SK-N-SH (cell line): ENCODE data around the gene ARHGEF3. TPM values are rescaled to one million over a fixed set of nuclear protein-coding genes. Genes with fewer than 3 reads are reported as not detected.

ENCODE experiments used
- CTCF ChIA-PET: fragments of 300-600, 350-600 bp; formaldehyde crosslinking; extraction: SDS; loops from one replicate; lab custom pipeline; 2021; lab: Yijun Ruan, JAX
- POLR2A ChIA-PET: fragments of 350-600 bp; sonication (Branson Sonifier 250); formaldehyde crosslinking; extraction: SDS; loops from one replicate; lab custom pipeline; 2020; ENCODE audit warnings: antibody characterized with exemption, inconsistent platforms; lab: Yijun Ruan, JAX
- DNase-seq: peaks from one replicate; pipeline ENCODE4 v3.0.0; 2012
- H2AFZ ChIP-seq: fragments of 200-600 bp; sonication (generic); 2 replicates; pipeline ENCODE4 v1.8.1; 2016; ENCODE audit warnings: antibody characterized with exemption, mild to moderate bottlenecking, low read depth
- H3F3A ChIP-seq: fragments of 200-600 bp; sonication (generic); replicated peaks from 2 replicates; pipeline ENCODE3; 2016; ENCODE audit warnings: antibody characterized with exemption, mild to moderate bottlenecking; ENCODE audit not compliant: insufficient read depth
- H3K27ac ChIP-seq, 2 experiments: fragments of 200-500 bp in 1 of 2; fragments of 200-600 bp in 1 of 2; sonication (Bioruptor generic) in 1 of 2; sonication (generic), shearing (Covaris generic) in 1 of 2; 2 replicates each; pipeline versions ENCODE4 v1.5.1 to v1.6.1; 2014 to 2016; ENCODE audit warnings: low read depth in 2 of 2, inconsistent platforms in 1 of 2, low read length in 1 of 2, mild to moderate bottlenecking in 1 of 2, mixed read lengths in 1 of 2
- H3K27me3 ChIP-seq: fragments of 200-600 bp; sonication (generic), shearing (Covaris generic); 2 replicates; pipeline ENCODE4 v1.6.1; 2016; ENCODE audit warnings: mixed run types; ENCODE audit not compliant: insufficient read depth
- H3K36me3 ChIP-seq, 2 experiments: fragments of 200-500 bp in 1 of 2; fragments of 200-600 bp in 1 of 2; sonication (Bioruptor generic) in 1 of 2; sonication (generic) in 1 of 2; replicated peaks in 1 of 2; 2 replicates each; pipeline versions ENCODE3 to v1.5.1; 2014 to 2016; ENCODE audit warnings: low read length in 1 of 2, mild to moderate bottlenecking in 1 of 2; ENCODE audit not compliant: insufficient read depth in 2 of 2, control insufficient read depth in 1 of 2
- H3K4me1 ChIP-seq, 2 experiments: fragments of 200-500 bp in 1 of 2; fragments of 200-600 bp in 1 of 2; sonication (Bioruptor generic) in 1 of 2; sonication (generic), shearing (Covaris generic) in 1 of 2; 2 replicates each; pipeline versions ENCODE4 v1.5.1 to v1.6.1; 2014 to 2016; ENCODE audit warnings: low read depth in 1 of 2, low read length in 1 of 2, mixed run types in 1 of 2; ENCODE audit not compliant: insufficient read depth in 2 of 2, control insufficient read depth in 1 of 2
- H3K4me2 ChIP-seq: fragments of 200-600 bp; sonication (generic), shearing (Covaris generic); 2 replicates; pipeline ENCODE4 v1.6.1; 2017; ENCODE audit warnings: mixed run types
- H3K4me3 ChIP-seq, 2 experiments: fragments of 200-500 bp in 1 of 2; fragments of 200-600 bp in 1 of 2; sonication (Bioruptor generic) in 1 of 2; sonication (generic), shearing (Covaris generic) in 1 of 2; 2 replicates each; pipeline versions ENCODE4 v1.5.1 to v1.8.1; 2014 to 2016; ENCODE audit warnings: low read depth in 2 of 2, inconsistent platforms in 1 of 2, low read length in 1 of 2, mild to moderate bottlenecking in 1 of 2, mixed read lengths in 1 of 2, moderate library complexity in 1 of 2
- H3K79me2 ChIP-seq: fragments of 200-600 bp; sonication (generic); 2 replicates; pipeline ENCODE4 v1.8.1; 2017; ENCODE audit warnings: mild to moderate bottlenecking; ENCODE audit not compliant: insufficient read depth
- H3K9ac ChIP-seq: fragments of 200-600 bp; sonication (generic); 2 replicates; pipeline ENCODE4 v1.6.1; 2017; ENCODE audit warnings: mixed run types
- H3K9me2 ChIP-seq: fragments of 200-600 bp; sonication (generic); 2 replicates; pipeline ENCODE4 v1.6.1; 2017; ENCODE audit warnings: mixed run types
- H3K9me3 ChIP-seq: fragments of 200-600 bp; sonication (generic); 2 replicates; pipeline ENCODE4 v1.6.1; 2017; ENCODE audit warnings: mixed run types, mild to moderate bottlenecking, moderate library complexity
- H4K20me1 ChIP-seq: fragments of 200-600 bp; sonication (generic); 2 replicates; pipeline ENCODE4 v1.6.1; 2017; ENCODE audit warnings: mild to moderate bottlenecking, mixed run types; ENCODE audit not compliant: insufficient read depth
- CHD2 ChIP-seq: fragments of 150-350 bp; IDR thresholded peaks from 2 replicates; pipeline ENCODE4 v1.6.1; 2018; ENCODE audit warnings: low read length; ENCODE audit not compliant: partially characterized antibody
- EP300 ChIP-seq, 2 experiments: IDR thresholded peaks; 2 replicates each; pipeline versions ENCODE4 v1.4.0 to v1.6.1; 2012; ENCODE audit warnings: borderline replicate concordance in 1 of 2, low read depth in 1 of 2, low read length in 1 of 2
- EZH2phosphoT487 ChIP-seq: fragments of 200-600 bp; sonication (generic); IDR thresholded peaks from 2 replicates; pipeline ENCODE4 v1.6.1; 2017; ENCODE audit warnings: low read depth, mixed run types, mild to moderate bottlenecking, antibody characterized with exemption, moderate library complexity, borderline replicate concordance
- FOSL2 ChIP-seq: IDR thresholded peaks from 2 replicates; pipeline ENCODE4 v1.4.0; 2012; ENCODE audit warnings: low read depth, mild to moderate bottlenecking, moderate library complexity, borderline replicate concordance
- FOXJ3 ChIP-seq: sonication (generic); formaldehyde crosslinking; IDR thresholded peaks from 2 replicates; pipeline ENCODE4 v1.5.1; 2020; ENCODE audit warnings: mild to moderate bottlenecking, missing genetic modification reagents
- FOXM1 ChIP-seq: IDR thresholded peaks from 2 replicates; pipeline ENCODE4 v1.4.0; 2012; ENCODE audit warnings: low read depth, mild to moderate bottlenecking
- GABPA ChIP-seq: IDR thresholded peaks from 2 replicates; pipeline ENCODE4 v1.4.0; 2012; ENCODE audit warnings: low read depth, mild to moderate bottlenecking
- GATA2 ChIP-seq: sonication (generic); formaldehyde crosslinking; IDR thresholded peaks from 2 replicates; pipeline ENCODE4 v1.5.0; 2020; ENCODE audit warnings: mild to moderate bottlenecking, missing genetic modification reagents
- JUND ChIP-seq: IDR thresholded peaks from 2 replicates; pipeline ENCODE4 v1.4.0; 2012
- MAX ChIP-seq: IDR thresholded peaks from 2 replicates; pipeline ENCODE4 v1.4.0; 2012; ENCODE audit warnings: low read depth
- MXI1 ChIP-seq: IDR thresholded peaks from 2 replicates; pipeline ENCODE4 v1.6.1; 2012; ENCODE audit warnings: mild to moderate bottlenecking, low read depth, low read length, improper control_type of control experiment
- NFIC ChIP-seq: IDR thresholded peaks from 2 replicates; pipeline ENCODE4 v1.4.0; 2012; ENCODE audit warnings: borderline replicate concordance
- NRF1 ChIP-seq: IDR thresholded peaks from 2 replicates; pipeline ENCODE4 v1.6.1; 2012; ENCODE audit warnings: low read depth, mild to moderate bottlenecking, low read length
- POLR2AphosphoS5 ChIP-seq: IDR thresholded peaks from 2 replicates; pipeline ENCODE4 v1.6.1; 2012; ENCODE audit warnings: low read depth, low read length
- RCOR1 ChIP-seq: fragments of 150-350 bp; IDR thresholded peaks from 2 replicates; pipeline ENCODE4 v1.6.1; 2017; ENCODE audit warnings: antibody characterized with exemption, low read length
- RFX5 ChIP-seq: IDR thresholded peaks from 2 replicates; pipeline ENCODE4 v1.6.1; 2012; ENCODE audit warnings: mild to moderate bottlenecking, improper control_type of control experiment, low read length
- SIN3A ChIP-seq: IDR thresholded peaks from 2 replicates; pipeline ENCODE4 v1.6.1; 2012; ENCODE audit warnings: low read depth, mild to moderate bottlenecking, low read length, moderate library complexity, borderline replicate concordance
- TAF1 ChIP-seq: IDR thresholded peaks from 2 replicates; pipeline ENCODE4 v1.6.1; 2012; ENCODE audit warnings: low read depth, mild to moderate bottlenecking, low read length, moderate library complexity, borderline replicate concordance
- TEAD4 ChIP-seq: IDR thresholded peaks from 2 replicates; pipeline ENCODE4 v1.4.0; 2012; ENCODE audit warnings: mild to moderate bottlenecking, borderline replicate concordance; ENCODE audit not compliant: insufficient read depth
- USF1 ChIP-seq: IDR thresholded peaks from 2 replicates; pipeline ENCODE4 v1.4.0; 2012; ENCODE audit warnings: low read depth, borderline replicate concordance
- USF2 ChIP-seq: fragments of 150-350 bp; IDR thresholded peaks from 2 replicates; pipeline ENCODE4 v1.6.1; 2017; ENCODE audit warnings: antibody characterized with exemption, low read length, low read depth, borderline replicate concordance
- YY1 ChIP-seq: IDR thresholded peaks from 2 replicates; pipeline ENCODE4 v1.4.0; 2012; ENCODE audit warnings: low read depth, mild to moderate bottlenecking
- WGBS: methylation state at CpG from one replicate; pipeline ENCODE4 v1.1.6; 2017; ENCODE audit warnings: low lambda C conversion rate; 5-methylcytosine and 5-hydroxymethylcytosine counted together
- polyA plus RNA-seq, 3 experiments: library from polyadenylated mRNA; depleted of rRNA; stranded (reverse); fragments of >200 nt; gene quantifications; 2 replicates each; pipeline ENCODE4 v1.2.3, GENCODE V29; 2012
- TF ChIP-seq, protein P1 (sequence below): fragments of 150-350 bp; IDR thresholded peaks from 2 replicates; pipeline ENCODE4 v1.6.1; 2016; ENCODE audit warnings: mild to moderate bottlenecking, low read depth, low read length
- TF ChIP-seq, protein P2 (sequence below): IDR thresholded peaks from 2 replicates; pipeline ENCODE4; 2012
- TF ChIP-seq, protein P3 (sequence below): IDR thresholded peaks from 2 replicates; pipeline ENCODE4 v1.6.1; 2012; ENCODE audit warnings: mild to moderate bottlenecking, low read depth, low read length, moderate library complexity

Gene ARHGEF3
- polyA plus RNA-seq (2012; rRNA removed) = 5.7 and 5.9 TPM in 2 replicates
- 5.8 and 6.1 TPM in 2 replicates for polyA plus RNA-seq (2012; cell fraction: cytosol; rRNA removed)
- 7.0 and 7.1 TPM in 2 replicates for polyA plus RNA-seq (2012; cell fraction: nucleus; rRNA removed)

GRCh38 chr3:56801662-56802377 lies at the start of gene ARHGEF3:
TSS of gene ARHGEF3 (minus strand) at chr3:56801949. CDS start at chr3:56801798, 151 bp downstream.
- Histone ChIP-seq H3F3A (no peaks in the 10 kb centered on the region), H3K27ac (peak within 1 kb of the TSS in 1 of 2 experiments; percentile 25; a peak in 1 of 4 replicates), H3K79me2 (0 out of 2 replicates have a peak, but pooled peaks cover 4% of the 10 kb centered on the region), H3K4me1 (peaks cover 8 to 28% of the 10 kb centered on the region in 2 experiments; a peak in 2 of 4 replicates), H3K36me3 (no peaks in the 10 kb centered on the region), H3K4me3 (peak within 1 kb of the TSS; percentile 73 to 75), H4K20me1 (no peaks in the 10 kb centered on the region; the same call in 1 of the 2 replicates), H3K4me2 (peak within 1 kb of the TSS; percentile 84), H2AFZ (peak within 1 kb of the TSS; percentile 90), H3K9me2 (no peaks in the 10 kb centered on the region), H3K9me3 (no peaks in the 10 kb centered on the region), H3K9ac (peak within 1 kb of the TSS; percentile 56), H3K27me3 (no peaks in the 10 kb centered on the region)
- ChIA-PET CTCF (interaction anchor here (0.7 to 11.3 kb wide), 19 partner anchors 9 to 206 kb away, joined by 3 to 195 read pairs (median 5); no protein-coding TSS in a partner anchor), POLR2A (interaction anchor here (0.6 to 0.9 kb wide), 5 partner anchors 43 to 175 kb away, joined by 3 to 4 read pairs (median 3); no protein-coding TSS in a partner anchor)
- 3% methylated on average over 16 of the region's 60 CpGs for WGBS
- DNase-seq = peak; percentile 96
- no peak for TF ChIP-seq EP300 (IDR thresholded peaks at IDR 0.05; ENCODE audit: borderline replicate concordance in 1 of 2, low read depth in 1 of 2, low read length in 1 of 2)
- TF ChIP-seq TAF1 = peak; percentile 83
- TF ChIP-seq, protein P1, sequence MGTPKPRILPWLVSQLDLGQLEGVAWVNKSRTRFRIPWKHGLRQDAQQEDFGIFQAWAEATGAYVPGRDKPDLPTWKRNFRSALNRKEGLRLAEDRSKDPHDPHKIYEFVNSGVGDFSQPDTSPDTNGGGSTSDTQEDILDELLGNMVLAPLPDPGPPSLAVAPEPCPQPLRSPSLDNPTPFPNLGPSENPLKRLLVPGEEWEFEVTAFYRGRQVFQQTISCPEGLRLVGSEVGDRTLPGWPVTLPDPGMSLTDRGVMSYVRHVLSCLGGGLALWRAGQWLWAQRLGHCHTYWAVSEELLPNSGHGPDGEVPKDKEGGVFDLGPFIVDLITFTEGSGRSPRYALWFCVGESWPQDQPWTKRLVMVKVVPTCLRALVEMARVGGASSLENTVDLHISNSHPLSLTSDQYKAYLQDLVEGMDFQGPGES = no peak
- peak; percentile 96 for TF ChIP-seq MAX
- no peak for TF ChIP-seq YY1
- no peak for TF ChIP-seq FOXJ3 (CRISPR knock-in tag)
- no peak for TF ChIP-seq EZH2phosphoT487
- no peak for TF ChIP-seq NRF1
- TF ChIP-seq GATA2 (CRISPR knock-in tag) = no peak
- TF ChIP-seq SIN3A = no peak
- TF ChIP-seq TEAD4 = no peak
- TF ChIP-seq FOSL2 = no peak
- TF ChIP-seq NFIC = 0 out of 2 replicates have a peak, but pooled peaks have one; percentile 14
- no peak for TF ChIP-seq JUND
- TF ChIP-seq USF2 = peak; percentile 57
- TF ChIP-seq, protein P2, sequence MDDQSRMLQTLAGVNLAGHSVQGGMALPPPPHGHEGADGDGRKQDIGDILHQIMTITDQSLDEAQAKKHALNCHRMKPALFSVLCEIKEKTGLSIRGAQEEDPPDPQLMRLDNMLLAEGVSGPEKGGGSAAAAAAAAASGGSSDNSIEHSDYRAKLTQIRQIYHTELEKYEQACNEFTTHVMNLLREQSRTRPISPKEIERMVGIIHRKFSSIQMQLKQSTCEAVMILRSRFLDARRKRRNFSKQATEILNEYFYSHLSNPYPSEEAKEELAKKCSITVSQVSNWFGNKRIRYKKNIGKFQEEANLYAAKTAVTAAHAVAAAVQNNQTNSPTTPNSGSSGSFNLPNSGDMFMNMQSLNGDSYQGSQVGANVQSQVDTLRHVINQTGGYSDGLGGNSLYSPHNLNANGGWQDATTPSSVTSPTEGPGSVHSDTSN = no peak
- TF ChIP-seq, protein P3, sequence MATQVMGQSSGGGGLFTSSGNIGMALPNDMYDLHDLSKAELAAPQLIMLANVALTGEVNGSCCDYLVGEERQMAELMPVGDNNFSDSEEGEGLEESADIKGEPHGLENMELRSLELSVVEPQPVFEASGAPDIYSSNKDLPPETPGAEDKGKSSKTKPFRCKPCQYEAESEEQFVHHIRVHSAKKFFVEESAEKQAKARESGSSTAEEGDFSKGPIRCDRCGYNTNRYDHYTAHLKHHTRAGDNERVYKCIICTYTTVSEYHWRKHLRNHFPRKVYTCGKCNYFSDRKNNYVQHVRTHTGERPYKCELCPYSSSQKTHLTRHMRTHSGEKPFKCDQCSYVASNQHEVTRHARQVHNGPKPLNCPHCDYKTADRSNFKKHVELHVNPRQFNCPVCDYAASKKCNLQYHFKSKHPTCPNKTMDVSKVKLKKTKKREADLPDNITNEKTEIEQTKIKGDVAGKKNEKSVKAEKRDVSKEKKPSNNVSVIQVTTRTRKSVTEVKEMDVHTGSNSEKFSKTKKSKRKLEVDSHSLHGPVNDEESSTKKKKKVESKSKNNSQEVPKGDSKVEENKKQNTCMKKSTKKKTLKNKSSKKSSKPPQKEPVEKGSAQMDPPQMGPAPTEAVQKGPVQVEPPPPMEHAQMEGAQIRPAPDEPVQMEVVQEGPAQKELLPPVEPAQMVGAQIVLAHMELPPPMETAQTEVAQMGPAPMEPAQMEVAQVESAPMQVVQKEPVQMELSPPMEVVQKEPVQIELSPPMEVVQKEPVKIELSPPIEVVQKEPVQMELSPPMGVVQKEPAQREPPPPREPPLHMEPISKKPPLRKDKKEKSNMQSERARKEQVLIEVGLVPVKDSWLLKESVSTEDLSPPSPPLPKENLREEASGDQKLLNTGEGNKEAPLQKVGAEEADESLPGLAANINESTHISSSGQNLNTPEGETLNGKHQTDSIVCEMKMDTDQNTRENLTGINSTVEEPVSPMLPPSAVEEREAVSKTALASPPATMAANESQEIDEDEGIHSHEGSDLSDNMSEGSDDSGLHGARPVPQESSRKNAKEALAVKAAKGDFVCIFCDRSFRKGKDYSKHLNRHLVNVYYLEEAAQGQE = no peak
- TF ChIP-seq USF1 = peak; percentile 82
- TF ChIP-seq MXI1 = peak; percentile 96
- TF ChIP-seq RFX5 = no peak
- TF ChIP-seq GABPA = no peak
- no peak for TF ChIP-seq FOXM1
- TF ChIP-seq POLR2AphosphoS5 = peak; percentile 77; the same call in 1 of the 2 replicates
- TF ChIP-seq CHD2 = no peak
- TF ChIP-seq RCOR1 = no peak
